ENCODE measurements around the gene NACAD.

Gene NACAD

GRCh38 chr7:45065031-45065995 lies 23.5 kb downstream of the NACAD start:
- DNase-seq (ENCODE audit: low spot score), result no peak
- no peak for TF ChIP-seq CTCF (IDR thresholded peaks at IDR 0.05; ENCODE audit: extremely low read depth, missing control alignments)

- no peak for DNase-seq (ENCODE audit: low spot score)
- no peak for TF ChIP-seq CTCF (IDR thresholded peaks at IDR 0.05; ENCODE audit: extremely low read depth, missing control alignments)
These were observed 24.6 kb downstream of the NACAD start for GRCh38 chr7:45064047-45064725.

- DNase-seq (ENCODE audit: low spot score), result no peak
- no peak for TF ChIP-seq CTCF (IDR thresholded peaks at IDR 0.05; ENCODE audit: extremely low read depth, missing control alignments)
These were observed 26.9 kb downstream of the NACAD start for GRCh38 chr7:45061806-45062425.

- DNase-seq (ENCODE audit: low spot score), result no peak
- TF ChIP-seq CTCF (IDR thresholded peaks at IDR 0.05; ENCODE audit: extremely low read depth, missing control alignments), result no peak
These were observed 27.4 kb downstream of the NACAD start for GRCh38 chr7:45061352-45061751.

GRCh38 chr7:45060295-45060694 lies 28.5 kb downstream of the NACAD start:
- no peak for TF ChIP-seq CTCF (IDR thresholded peaks at IDR 0.05; ENCODE audit: extremely low read depth, missing control alignments)
- no peak for DNase-seq (ENCODE audit: low spot score)

- no peak for TF ChIP-seq CTCF (IDR thresholded peaks at IDR 0.05; ENCODE audit: extremely low read depth, missing control alignments)
These were observed 30.9 kb downstream of the NACAD start for GRCh38 chr7:45057878-45058277.

More at GRCh38 chr7:45057878-45058277, 30.9 kb downstream of the NACAD start:
- no peak for DNase-seq (ENCODE audit: low spot score)

Measured in GM20000 (cell line).